HG02678 (cell line): ENCODE data around the gene GARIN3.
"Not testable (repeated sequence)": the region's sequence is repeated elsewhere in the genome, so short reads cannot be mapped to it uniquely, and the experiment has no call there.

Experiments used
- ATAC-seq: cut with Tn5 transposase; IDR thresholded peaks from one replicate; pipeline ENCODE4 v1.9.1; 2021; ENCODE audit warnings: mild to moderate bottlenecking, moderate library complexity; ENCODE audit not compliant: unreplicated experiment

GARIN3 gene

DNA sequence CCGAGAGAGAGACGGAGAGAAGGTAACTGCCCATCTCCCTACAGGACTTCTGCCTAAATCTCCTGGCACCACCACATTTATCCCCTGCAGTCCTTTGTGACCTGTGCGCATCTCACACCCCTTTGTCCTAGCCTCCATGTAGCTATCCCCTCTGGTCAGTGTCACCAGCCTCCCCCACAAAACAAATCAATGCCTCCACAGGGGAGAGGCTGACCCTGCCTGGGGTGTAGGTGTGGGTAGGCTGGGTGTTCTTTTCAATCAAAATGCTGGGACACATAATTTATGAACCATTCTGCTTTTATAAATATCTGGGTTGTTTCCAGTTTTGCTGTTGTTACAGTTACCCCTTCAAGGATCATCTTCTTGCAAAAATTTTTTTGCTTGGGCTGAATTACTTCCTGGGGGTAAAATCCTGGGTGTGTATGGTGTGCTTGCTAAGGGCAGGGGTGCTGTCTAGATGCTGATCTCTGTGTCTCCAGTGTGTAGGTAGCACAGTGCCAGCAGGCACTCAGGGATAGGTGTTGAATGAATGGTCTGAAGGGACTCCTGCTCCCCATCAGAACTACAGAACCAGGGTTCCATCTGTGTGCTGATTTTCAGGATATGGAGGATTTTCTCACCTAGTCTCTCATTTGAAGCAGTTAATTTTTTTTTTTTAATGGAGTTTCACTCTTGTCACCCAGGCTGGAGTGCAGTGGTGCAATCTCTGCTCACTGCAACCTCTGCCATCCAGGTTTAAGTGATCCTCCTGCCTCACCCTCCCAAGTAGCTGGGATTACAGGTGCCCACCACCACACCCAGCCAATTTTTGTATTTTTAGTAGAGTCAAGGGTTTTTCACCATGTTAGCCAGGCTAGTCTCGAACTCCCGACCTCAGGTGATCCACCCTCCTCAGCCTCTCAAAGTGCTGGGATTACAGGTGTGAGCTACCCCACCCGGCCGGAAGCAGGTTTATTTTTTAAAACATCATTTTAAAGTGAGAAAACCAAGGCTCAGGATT, at the start of gene GARIN3:
TSS of gene GARIN3 (minus strand) at position 51 of the 1,000 bp plus-strand sequence. CDS start 96 bp downstream, outside the sequence.
- no peak for ATAC-seq

DNA sequence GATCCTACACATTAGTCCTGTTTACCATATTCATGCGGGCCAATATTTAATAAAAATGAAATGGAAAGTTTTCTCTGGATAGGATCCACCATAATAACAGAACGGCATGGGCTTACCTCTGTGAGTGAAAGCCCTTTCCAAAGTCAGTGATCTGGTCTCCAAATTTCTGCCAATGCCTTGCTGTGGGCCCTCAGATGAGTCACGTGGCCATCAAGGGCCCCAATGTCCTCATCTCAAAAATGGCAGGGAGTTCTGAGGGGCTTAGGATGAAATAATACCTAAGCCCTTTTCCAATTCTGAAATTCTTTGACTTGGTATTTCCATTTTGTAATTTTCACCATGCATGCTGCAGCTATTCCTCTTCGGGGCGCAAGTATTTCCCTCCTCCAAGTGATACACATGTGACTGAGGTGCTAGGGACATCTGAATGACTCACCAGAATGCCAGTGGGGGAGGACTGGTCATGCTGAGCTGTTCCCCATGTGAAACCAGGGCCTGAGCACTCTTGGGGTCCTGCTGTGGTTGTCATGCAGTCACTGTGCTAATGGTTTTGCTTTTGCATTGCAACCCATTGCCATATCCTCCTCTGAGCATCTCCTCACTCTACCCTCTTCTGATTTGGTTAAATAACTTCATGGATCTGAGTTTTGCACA, 49.6 kb upstream of the GARIN3 start:
- ATAC-seq, result no peak

DNA sequence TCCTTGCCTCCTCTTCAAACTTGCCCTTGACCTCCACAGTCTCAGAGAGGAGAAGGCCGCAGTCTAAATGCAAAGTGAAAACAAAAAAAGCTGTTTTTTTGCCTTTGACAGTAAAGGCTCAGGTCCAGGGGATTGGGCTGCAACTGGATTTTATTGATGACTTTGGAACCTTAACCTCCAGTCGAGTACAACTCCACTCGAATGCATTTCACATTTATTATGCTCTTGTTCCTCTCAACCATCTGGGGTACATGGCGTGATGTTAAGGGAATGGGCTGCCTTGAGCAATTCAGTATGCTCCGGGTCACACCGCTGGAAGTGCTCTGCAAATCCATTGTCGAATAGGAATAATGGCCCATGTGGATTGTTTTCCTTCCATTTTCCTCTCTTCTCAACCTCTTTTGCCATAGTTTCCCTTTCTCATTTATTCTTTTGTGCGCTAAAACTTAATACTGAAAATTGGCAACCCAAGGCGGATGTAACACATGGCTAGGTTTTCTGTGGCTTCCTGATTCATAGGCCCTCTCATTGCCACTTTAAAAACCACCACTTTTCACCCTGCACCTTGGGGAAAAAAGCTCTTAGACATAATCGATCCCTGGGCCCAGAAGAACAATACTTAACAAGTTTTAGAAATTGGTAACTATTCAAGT, 48.9 kb upstream of the GARIN3 start:
- ATAC-seq, result peak; percentile 47

DNA sequence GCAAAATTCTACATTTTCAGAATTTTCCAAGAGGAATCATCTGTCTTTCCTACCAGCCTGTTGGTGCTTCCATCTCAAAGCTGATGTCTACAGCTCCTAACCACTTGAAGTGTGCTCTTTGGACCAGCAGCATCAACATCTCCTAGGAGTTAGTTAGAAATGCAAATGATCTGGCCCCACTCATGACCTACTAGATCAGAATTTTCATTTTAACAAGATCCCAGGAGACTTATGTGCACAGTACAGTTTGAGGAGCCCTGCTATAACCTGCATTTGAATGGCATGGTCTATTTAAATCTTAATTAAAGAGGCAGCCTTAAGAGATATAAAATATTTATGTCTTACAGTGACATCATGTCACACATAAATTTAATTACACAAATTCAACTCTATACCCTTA, 48.4 kb upstream of the GARIN3 start:
- no peak for ATAC-seq

DNA sequence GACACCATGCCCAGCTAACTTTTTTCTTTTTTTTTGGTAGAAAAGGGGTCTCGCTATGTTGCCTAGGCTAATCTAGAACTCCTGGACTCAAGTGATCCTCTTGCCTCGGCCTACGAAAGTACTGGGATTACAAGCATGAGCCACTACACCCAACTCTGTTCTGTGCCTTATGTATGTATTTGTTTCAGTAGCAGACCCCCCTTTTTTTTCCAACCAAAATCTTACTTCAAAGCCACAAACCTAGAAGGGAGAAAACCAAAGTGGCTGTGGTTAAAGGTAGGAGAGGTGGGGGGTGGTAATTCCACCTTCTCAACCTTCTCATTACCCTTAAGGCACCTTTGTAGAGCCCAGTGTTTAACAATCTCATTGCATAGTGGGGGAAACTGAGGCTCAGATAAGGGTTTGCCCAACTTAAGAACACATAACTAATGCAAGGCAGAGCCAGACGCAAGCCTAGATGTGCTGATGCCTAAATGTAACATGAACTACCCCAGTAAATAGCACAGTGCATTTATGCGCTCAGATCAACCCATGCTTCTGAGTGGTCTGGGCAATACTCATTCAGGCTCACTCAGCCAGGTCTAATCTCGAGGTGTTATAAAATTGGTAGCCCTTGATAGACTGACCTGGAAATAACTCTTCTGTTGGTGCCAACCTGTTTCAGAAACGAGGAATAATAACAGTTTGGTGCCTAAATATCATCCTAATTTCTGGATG, 47.6 kb upstream of the GARIN3 start:
- no peak for ATAC-seq

DNA sequence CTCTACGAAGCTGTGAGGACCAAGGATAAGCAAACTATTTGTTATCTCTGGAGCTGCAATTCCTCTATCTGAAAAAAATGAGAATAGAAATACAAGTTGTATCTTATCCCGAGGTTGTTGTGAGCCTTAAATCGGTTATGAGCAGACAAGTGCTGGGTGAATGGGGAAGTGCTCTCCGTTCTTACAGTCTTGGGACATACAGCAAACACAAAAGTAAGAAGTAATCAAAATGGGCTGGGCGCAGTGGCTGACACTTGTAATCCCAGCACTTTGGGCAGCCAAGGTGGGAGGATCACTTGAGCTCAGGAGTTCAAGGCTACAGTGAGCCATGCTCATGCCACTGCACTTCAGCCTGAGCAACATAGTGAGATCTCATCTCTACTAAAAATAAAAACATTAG, 46.2 kb upstream of the GARIN3 start:
- ATAC-seq, result no peak

DNA sequence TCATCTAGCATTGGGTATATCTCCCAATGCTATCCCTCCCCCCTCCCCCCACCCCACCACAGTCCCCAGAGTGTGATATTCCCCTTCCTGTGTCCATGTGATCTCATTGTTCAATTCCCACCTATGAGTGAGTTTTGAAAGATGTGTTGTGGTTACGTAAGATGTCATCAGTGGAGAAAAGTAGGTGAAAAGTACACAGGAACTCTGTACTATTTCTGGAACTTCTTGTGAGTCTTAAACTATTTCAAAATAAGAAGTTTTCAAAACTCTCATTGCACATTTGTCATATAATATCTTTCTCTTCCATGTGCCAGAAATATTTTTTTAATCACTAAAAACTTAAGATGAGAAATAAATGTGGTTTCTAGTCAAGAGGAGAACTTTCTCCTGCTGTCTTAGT, 44.6 kb upstream of the GARIN3 start:
- ATAC-seq, result not testable (repeated sequence)

DNA sequence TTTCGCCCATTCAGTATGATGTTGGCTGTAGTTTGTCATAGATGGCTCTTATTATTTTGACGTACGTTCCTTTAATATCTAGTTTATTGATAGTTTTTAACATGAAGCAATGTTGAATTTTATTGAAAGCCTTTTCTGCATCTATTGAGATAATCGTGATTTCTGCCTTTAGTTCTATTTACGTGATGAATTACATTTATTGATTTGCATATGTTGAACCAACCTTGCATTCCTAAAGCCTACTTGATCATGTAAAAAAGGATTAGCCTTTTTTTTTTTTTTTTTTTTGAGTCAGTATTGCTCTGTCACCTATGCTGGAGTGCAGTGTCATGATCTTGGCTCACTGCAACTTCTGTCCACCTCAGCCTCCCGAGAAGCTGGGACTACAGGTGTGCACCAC, 39.6 kb upstream of the GARIN3 start:
- ATAC-seq, result no peak

DNA sequence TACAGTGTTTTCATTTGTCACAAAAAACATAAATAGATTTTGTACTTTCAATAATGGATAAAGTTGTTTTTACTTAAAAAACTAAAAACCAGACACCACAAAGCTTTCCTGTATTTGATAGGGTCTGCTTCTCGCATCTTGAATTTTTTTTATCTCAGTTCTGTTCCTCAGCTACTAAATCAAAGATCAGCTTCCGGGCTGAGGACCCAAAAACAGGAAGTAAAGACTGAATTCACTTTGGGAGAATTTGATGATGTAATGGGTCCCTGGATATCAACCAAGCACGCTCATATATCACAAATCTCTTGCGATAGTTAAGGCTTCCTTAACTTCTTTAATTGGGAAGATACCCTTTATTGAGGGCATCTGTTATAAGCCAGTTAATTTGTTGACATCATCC, 38.7 kb upstream of the GARIN3 start:
- ATAC-seq, result no peak

DNA sequence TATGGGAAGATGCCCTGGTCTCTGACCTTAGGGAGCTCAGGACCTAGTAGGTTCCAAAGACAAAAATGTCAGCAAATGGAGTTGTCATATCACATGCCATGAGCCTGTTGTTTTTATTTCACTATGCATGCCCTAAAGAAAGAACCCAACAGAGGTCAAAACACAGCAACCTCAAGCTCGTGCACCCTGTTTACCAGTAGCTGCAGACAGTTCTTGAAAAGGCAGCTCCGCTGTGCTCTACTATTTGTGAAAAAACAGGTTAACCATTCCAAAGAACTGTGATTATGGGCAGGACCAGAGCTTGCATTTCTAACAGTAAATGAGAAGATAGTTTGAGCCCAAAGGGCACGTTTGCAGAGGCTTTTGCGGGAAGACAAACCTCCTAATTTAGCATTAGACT, 37.4 kb upstream of the GARIN3 start:
- ATAC-seq, result no peak

DNA sequence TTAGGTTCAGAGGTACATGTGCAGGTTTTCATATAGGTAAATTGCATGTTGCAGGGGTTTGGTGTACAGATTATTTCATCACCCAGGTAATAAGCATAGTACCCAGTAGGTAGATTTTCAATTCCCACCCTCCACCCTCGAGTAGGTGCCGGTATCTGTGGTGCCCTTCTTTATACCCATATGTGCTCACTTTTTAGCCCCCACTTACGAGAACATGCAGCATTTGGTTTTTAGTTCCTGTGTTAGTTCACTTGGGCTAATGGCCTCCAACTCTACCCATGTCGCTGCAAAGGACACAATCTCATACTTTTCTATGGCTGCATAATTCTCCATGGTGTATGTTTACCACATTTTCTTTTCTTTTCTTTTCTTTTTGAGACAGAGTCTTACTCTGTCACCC, 35.8 kb upstream of the GARIN3 start:
- ATAC-seq, result no peak

DNA sequence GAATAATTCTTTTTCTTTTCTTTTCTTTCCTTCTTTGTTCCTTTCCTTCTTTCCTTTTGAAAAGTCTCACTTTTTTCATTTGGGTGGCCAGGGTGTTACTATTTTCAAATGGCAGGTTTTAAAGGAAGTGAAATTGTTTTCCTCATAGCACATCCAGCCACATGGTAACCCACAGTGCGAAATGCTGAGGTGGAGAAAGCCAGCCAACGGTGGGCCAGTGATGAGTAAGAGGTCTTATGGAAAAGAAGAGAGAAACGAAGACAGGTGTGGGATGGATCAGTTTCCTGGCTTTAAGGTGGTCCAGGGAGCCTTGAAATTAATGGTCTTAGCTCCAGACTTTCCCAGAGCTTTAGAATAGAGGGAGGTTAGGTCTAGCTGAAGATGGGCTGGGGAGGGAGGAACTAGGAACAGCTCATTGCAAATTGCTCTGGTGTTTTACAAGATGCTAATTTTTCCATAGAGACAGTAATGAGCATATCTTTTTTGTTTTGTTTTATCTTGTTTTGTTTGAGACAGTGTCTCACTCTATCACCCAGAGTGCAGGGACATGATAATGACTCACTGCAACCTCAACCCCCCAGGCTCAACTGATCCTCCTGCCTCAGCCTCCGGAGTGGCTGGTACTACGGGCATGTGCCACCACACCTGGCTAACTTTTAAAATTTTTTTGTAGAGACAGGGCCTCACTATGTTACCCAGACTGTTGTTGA, 32.4 kb upstream of the GARIN3 start:
- ATAC-seq, result no peak

DNA sequence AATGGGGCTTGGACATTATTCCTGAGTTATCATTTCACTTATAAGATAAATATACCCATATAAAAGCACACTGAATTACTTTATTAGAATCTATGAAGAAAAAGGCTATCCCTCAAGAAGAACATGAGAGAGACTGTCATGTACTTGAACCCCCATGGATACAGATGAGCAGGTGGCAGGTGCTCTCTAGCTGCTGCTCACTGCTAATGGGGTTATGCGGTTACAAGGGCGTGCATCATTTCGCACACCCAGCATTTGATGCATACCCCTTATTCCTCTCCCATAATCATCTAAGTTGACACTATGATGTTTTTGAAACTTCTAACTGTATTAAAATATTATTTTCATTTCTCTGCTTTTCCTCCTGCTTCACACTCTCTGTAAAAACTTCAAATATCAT, 31.0 kb upstream of the GARIN3 start:
- no peak for ATAC-seq

DNA sequence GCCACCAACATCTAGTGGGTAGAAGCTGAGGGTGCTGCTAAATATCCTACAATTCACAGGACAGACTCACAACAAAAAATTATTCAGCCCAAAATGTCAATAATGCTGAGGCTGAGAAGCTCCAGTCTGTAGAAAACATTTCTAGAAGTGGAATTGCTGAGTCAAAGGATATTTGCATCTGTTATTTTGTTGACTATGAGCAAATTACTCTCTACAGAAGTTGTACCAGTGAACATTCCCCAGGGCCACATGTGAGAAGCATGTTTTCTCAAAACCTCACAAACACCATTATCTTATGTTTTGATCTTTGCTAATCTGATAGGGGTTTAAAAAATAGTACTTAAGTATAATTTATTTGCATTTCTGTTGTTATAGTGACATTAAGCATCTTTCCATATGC, 30.0 kb upstream of the GARIN3 start:
- peak; percentile 47 for ATAC-seq

DNA sequence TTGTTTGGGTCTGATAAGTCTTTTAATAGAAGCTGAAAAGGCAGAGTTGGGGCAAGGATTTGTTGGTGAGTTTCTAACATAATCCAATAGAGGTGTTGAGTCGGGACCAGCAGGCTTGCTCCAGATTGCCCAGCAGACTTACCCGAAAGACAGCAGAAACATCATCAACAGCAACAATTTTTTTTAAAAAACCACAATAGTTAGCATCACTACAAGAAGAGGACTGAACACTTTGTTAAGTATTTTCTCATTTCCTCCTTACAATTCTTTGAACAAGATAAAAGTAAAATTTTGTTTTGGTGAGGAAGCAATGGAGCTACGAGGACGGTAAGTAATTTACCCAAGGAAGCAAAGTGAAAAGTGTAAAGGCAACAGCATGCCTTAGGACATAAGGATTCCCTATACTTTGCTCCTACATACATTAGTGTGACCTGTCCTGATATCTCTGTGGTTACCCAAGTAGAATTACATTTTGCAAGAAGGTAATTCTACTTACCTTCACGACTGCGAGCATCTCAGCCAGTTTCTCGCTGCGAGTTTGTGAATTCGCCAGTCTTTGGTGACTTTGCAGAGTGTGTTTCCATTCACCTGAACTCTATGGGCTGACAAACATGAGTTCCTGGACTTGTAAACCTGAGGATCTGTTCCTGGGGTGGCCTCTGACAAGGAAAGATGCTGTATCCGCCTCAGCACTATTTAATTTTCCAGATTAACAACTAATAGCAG, 27.8 kb upstream of the GARIN3 start:
- ATAC-seq, result no peak

DNA sequence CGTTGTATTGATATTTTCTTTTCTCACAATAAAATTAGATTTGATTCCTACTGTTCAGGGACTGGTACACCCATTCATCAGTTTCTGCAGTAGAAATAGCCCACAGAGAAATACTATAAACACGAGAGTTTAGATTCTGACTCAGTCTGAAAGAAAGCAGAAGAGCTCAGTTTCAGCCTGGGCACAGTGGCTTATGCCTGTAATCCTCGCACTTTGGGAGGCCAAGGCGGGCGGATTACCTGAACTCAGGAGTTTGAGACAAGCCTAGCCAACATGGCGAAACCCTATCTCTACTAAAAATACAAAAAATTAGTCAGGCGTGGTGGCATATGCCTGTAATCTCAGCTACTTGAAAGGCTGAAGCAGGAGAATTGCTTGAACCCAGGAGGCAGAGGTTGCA, 23.2 kb upstream of the GARIN3 start:
- peak; percentile 76 for ATAC-seq

DNA sequence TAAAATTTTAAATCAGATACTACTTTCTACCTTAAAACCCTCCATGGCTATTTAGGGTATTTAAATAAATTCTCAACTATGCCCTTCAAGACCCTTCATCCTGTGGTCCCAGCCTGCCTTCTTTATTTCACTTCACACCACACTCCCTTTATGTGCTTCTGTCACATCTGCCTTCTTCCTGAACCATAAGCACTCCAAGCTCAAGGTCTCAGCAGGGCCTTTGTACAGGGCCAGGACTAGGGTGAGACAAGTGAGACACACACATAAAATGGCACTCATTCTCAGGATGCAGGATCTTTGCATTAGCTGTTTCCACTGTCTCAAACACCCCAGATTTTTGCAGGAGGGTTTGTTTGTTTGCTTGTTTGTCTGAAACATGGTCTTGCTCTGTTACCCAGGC, 22.2 kb upstream of the GARIN3 start:
- ATAC-seq, result no peak

DNA sequence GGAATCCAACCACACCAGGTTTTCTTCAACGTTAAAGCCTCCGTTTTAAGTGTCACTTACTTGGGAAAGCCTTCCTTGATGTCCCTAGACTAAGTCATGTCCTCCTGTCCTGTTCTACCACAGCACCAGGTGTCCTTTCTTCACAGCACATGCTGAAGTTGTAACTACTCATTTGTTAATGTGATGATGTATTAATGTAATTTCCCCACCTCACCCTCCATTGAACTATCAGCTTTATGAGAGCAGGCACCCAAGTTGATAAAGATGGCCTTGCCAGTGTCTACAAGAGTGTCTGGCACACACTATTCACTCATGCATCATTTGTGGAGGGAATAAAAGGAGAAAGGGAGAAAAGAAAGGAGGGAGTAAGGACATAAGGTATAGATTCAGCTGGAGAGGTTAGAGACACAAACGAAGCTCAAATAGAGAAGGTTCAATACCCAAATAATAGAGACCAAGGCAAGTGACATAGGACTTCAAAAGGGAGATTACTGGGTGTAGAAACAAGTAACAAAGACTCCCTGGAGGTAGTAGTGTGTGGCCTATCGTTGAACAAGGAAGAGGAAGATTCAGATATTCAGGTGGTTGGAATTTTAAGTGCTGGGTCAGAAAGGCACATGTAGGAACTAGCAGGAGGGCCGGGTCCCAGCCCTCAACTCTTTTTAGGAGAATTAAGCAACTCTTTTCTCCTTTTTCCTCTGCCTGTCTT, 21.1 kb upstream of the GARIN3 start:
- ATAC-seq, result no peak
